ENCODE measurements around the gene CD86. TPM values are rescaled to one million over a fixed set of nuclear protein-coding genes. Genes with fewer than 3 reads are reported as not detected.

CD86 gene
- total RNA-seq, 6 experiments from 2014 or later: 0.97 to 6.7 (median 3.4) TPM

DNA sequence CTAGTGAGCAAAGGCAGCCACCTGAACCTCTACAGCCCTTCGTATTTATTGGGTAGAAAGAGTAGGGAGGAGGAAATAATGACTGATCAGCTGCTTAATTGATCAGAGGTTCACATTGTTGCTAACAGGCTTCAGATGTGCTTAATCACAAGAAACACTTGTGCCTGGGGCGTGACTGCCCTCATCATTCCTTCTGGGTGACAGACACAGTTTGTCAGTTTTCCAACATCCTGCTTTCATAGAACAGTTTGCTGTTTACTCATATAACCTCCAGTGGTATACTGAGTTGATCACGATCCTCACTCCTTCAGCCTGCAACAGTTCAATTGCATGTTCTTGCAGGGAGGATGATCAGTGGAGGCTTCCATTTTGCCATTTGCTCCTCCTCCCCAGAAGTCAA, 114.7 kb downstream of the CD86 start:
- no peaks in the 10 kb centered on the region for H3K9me3 ChIP-seq

More for the DNA sequence above, 114.7 kb downstream of the CD86 start:
- Histone ChIP-seq H3K27me3 (no peaks in the 10 kb centered on the region), H3K4me3 (no peak overlapping the region), H3K36me3 (no peaks in the 10 kb centered on the region), H3K27ac (no peak overlapping the region), H3K4me1 (no peaks in the 10 kb centered on the region)
- TF ChIP-seq, protein P1, sequence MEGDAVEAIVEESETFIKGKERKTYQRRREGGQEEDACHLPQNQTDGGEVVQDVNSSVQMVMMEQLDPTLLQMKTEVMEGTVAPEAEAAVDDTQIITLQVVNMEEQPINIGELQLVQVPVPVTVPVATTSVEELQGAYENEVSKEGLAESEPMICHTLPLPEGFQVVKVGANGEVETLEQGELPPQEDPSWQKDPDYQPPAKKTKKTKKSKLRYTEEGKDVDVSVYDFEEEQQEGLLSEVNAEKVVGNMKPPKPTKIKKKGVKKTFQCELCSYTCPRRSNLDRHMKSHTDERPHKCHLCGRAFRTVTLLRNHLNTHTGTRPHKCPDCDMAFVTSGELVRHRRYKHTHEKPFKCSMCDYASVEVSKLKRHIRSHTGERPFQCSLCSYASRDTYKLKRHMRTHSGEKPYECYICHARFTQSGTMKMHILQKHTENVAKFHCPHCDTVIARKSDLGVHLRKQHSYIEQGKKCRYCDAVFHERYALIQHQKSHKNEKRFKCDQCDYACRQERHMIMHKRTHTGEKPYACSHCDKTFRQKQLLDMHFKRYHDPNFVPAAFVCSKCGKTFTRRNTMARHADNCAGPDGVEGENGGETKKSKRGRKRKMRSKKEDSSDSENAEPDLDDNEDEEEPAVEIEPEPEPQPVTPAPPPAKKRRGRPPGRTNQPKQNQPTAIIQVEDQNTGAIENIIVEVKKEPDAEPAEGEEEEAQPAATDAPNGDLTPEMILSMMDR (IDR thresholded peaks at IDR 0.05): no peak
- no peak for TF ChIP-seq POLR2A (IDR thresholded peaks at IDR 0.05)
- ATAC-seq (no peak), DNase-seq (no peak)
- intact Hi-C loops (cut with DNase I): no loop called here
- WGBS (ENCODE audit: insufficient coverage, low coverage, low lambda C conversion rate, missing lambda C conversion rate): 70% methylated on average over 3 of the region's 3 CpGs

Small RNA genes within 50 kb of the gene (small RNA-seq; reads per million reads assigned to genes)
- gene RF00019: 0 reads per million in 2 experiments

Other genes starting within 250 kb of the CD86 start
- 1 to 10 TPM; 3.6 to 8.8 (median 5.4) TPM for gene IQCB1, start 220.3 kb upstream of the CD86 start, total RNA-seq
- 1 to 10 TPM; 1.4 to 3.0 (median 2.0) TPM for gene EAF2, start 220.2 kb upstream of the CD86 start, total RNA-seq
- gene SLC15A2, start 161.0 kb upstream of the CD86 start, total RNA-seq: 1 to 10 TPM in 3 of 6 experiments, under 1 TPM in 3; 0.18 to 1.7 (median 0.97) TPM
- gene ILDR1, start 33.1 kb upstream of the CD86 start, total RNA-seq: under 1 TPM in 5 of 6 experiments, not detected in 1; 0.12 to 0.88 (median 0.33) TPM
- under 1 TPM in 5 of 6 experiments, not detected in 1; 0.06 to 0.16 (median 0.13) TPM for gene CASR, start 128.3 kb downstream of the CD86 start, total RNA-seq

Measured in right lobe of liver (tissue), 6 donors.